Measurements from ENCODE around the gene PRSS23. TPM values are rescaled to one million over a fixed set of nuclear protein-coding genes. Genes with fewer than 3 reads are reported as not detected.
"Not testable (repeated sequence)": the region's sequence is repeated elsewhere in the genome, so short reads cannot be mapped to it uniquely, and the experiment has no call there.

Gene PRSS23
- total RNA-seq, 1 experiment from 2014 or later = 355 TPM

GRCh38 chr11:86769219-86769618, 31.1 kb upstream of the PRSS23 start:
- Histone ChIP-seq H3K27ac (ENCODE audit: low read length) (no peak overlapping the region; the same call in 1 of the 2 replicates), H3K9me3 (ENCODE audit: control insufficient read depth, insufficient read depth, low read depth, low read length) (no peaks in the 10 kb centered on the region), H3K4me1 (ENCODE audit: control insufficient read depth, insufficient read depth, low read length) (no peaks in the 10 kb centered on the region), H3K27me3 (ENCODE audit: control insufficient read depth, insufficient read depth, low read length) (no peaks in the 10 kb centered on the region), H3K4me3 (ENCODE audit: low read depth in 2 of 2, low read length in 2 of 2) (no peak overlapping the region), H3K36me3 (ENCODE audit: control insufficient read depth, insufficient read depth, low read length) (no peaks in the 10 kb centered on the region)
- no peak for TF ChIP-seq TCF7L2 (IDR thresholded peaks at IDR 0.05; ENCODE audit: low read depth, low read length)
- TF ChIP-seq REST (IDR thresholded peaks at IDR 0.05; ENCODE audit: insufficient read depth in 1 of 2, low read depth in 2 of 2, low read length in 1 of 2) = no peak
- no peak for TF ChIP-seq SIN3A (IDR thresholded peaks at IDR 0.05; ENCODE audit: borderline replicate concordance, insufficient read depth, low read depth, low read length)
- TF ChIP-seq POLR2AphosphoS5 (IDR thresholded peaks at IDR 0.05; ENCODE audit: low read depth, low read length) = no peak
- no peak for TF ChIP-seq CTCF (IDR thresholded peaks at IDR 0.05)
- in situ Hi-C loops (cut with HindIII; ENCODE audit: low pct_unique_long_range_greater_than_20kb, low sequenced_read_pairs) = no loop called here
- ChIA-PET CTCF (no interaction called here), POLR2A (no interaction called here)
- intact Hi-C loops (cut with micrococcal nuclease; ENCODE audit: unreplicated experiment) = no loop called here
- ATAC-seq = no peak; the same call in 1 of the 2 replicates
- DNase-seq (ENCODE audit: low read depth, low spot score) = no peak
- BruUV-seq (replicated peaks) = no TSS peak

DNA sequence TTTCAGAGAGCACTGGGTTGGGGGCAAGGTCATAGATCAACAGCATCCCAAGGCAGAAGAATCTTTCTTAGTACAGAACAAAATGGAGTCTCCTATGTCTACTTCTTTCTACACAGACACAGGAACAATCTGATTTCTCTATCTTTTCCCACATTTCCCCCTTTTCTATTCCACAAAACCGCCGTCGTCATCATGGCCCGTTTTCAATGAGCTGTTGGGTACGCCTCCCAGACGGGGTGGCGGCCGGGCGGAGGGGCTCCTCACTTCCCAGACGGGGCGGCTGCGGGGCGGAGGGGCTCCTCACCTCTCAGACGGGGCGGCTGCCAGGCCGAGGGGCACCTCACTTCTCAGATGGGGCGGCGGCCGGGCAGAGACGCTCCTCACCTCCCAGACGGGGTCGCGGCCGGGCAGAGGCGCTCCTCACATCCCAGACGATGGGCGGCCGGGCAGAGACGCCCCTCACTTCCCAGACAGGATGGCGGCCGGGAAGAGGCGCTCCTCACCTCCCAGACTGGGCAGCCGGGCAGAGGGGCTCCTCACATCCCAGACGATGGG, 29.8 kb upstream of the PRSS23 start:
- H3K4me1 ChIP-seq (ENCODE audit: control insufficient read depth, insufficient read depth, low read length); DNase-seq (ENCODE audit: low read depth, low spot score); ATAC-seq; in situ Hi-C loops (cut with HindIII; ENCODE audit: low pct_unique_long_range_greater_than_20kb, low sequenced_read_pairs); H3K9me3 ChIP-seq (ENCODE audit: control insufficient read depth, insufficient read depth, low read depth, low read length); H3K36me3 ChIP-seq (ENCODE audit: control insufficient read depth, insufficient read depth, low read length); H3K27ac ChIP-seq (ENCODE audit: low read length); H3K4me3 ChIP-seq (ENCODE audit: low read depth in 2 of 2, low read length in 2 of 2); BruUV-seq (replicated peaks); CTCF ChIA-PET; POLR2A ChIA-PET; intact Hi-C loops (cut with micrococcal nuclease; ENCODE audit: unreplicated experiment); H3K27me3 ChIP-seq (ENCODE audit: control insufficient read depth, insufficient read depth, low read length): not testable (repeated sequence)

DNA sequence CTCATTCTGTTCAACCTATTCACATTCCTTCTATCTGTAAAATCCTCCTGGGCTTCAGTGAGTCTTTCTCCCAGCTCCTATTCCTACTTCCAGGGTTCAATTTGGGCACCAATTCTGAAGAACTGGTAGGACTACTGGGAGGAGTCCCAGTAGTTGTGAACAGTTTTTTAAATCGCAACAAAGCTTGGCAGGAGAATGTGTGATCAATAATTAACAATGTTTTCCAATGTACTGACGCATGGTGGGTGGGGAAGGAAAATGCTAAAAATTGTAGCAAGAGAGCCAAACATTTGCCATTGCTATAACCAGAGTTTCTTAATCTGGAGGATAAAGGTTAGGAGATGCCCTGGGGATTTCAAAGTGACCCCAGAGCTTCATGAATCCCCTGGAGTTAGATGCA, 27.3 kb upstream of the PRSS23 start:
- Histone ChIP-seq H3K27ac (ENCODE audit: low read length) (0 out of 2 replicates have a peak overlapping the region, but pooled peaks have one; percentile 35), H3K27me3 (ENCODE audit: control insufficient read depth, insufficient read depth, low read length) (no peaks in the 10 kb centered on the region), H3K36me3 (ENCODE audit: control insufficient read depth, insufficient read depth, low read length) (no peaks in the 10 kb centered on the region), H3K9me3 (ENCODE audit: control insufficient read depth, insufficient read depth, low read depth, low read length) (no peaks in the 10 kb centered on the region), H3K4me3 (ENCODE audit: low read depth in 2 of 2, low read length in 2 of 2) (no peak overlapping the region), H3K4me1 (ENCODE audit: control insufficient read depth, insufficient read depth, low read length) (no peaks in the 10 kb centered on the region)
- in situ Hi-C loops (cut with HindIII; ENCODE audit: low pct_unique_long_range_greater_than_20kb, low sequenced_read_pairs) = no loop called here
- no TSS peak for BruUV-seq (replicated peaks)
- TF ChIP-seq REST (IDR thresholded peaks at IDR 0.05; ENCODE audit: insufficient read depth in 1 of 2, low read depth in 2 of 2, low read length in 1 of 2) = no peak
- TF ChIP-seq TCF7L2 (IDR thresholded peaks at IDR 0.05; ENCODE audit: low read depth, low read length) = no peak
- TF ChIP-seq SIN3A (IDR thresholded peaks at IDR 0.05; ENCODE audit: borderline replicate concordance, insufficient read depth, low read depth, low read length) = no peak
- TF ChIP-seq CTCF (IDR thresholded peaks at IDR 0.05) = no peak
- no peak for TF ChIP-seq POLR2AphosphoS5 (IDR thresholded peaks at IDR 0.05; ENCODE audit: low read depth, low read length)
- ATAC-seq (no peak), DNase-seq (ENCODE audit: low read depth, low spot score) (no peak)
- POLR2A ChIA-PET = no interaction called here
- CTCF ChIA-PET = interaction anchor here (1.3 kb wide), 1 partner anchor 24 kb away, joined by 3 read pairs; no protein-coding TSS in a partner anchor
- intact Hi-C loops (cut with micrococcal nuclease; ENCODE audit: unreplicated experiment) = no loop called here

Data from Panc1 (cell line).